CD4-positive, alpha-beta memory T cell (primary cell): ENCODE measurements around the gene RNGTT. TPM values are rescaled to one million over a fixed set of nuclear protein-coding genes. Genes with fewer than 3 reads are reported as not detected.
A peak's percentile ranks its signal among the peaks of the same experiment; 100 is the strongest.

Experiments
- CTCF ChIA-PET: fragments of 350-600 bp; sonication (Branson Sonifier 250); formaldehyde crosslinking; loops from one replicate; lab custom pipeline; 2021; ENCODE audit warnings: inconsistent platforms; ENCODE audit not compliant: partially characterized antibody; lab: Charles Lee
- POLR2A ChIA-PET: fragments of 350-600 bp; sonication (Branson Sonifier 250); formaldehyde crosslinking; loops from one replicate; lab custom pipeline; 2021; ENCODE audit not compliant: partially characterized antibody; lab: Charles Lee
- DNase-seq, 5 donors: peaks; one replicate each; pipeline versions ENCODE4 v3.0.0 to v3.0.0-alpha.2; 2020 to 2022; ENCODE audit warnings: mixed read lengths in 1 of 5
- H3K27ac ChIP-seq: one replicate; pipeline ENCODE4 v1.7.0; 2013; ENCODE audit warnings: low read depth, low read length
- H3K27me3 ChIP-seq: 2 replicates; pipeline ENCODE4 v1.7.0; 2013; ENCODE audit warnings: mild to moderate bottlenecking, low read length, moderate library complexity; ENCODE audit not compliant: insufficient read depth
- H3K36me3 ChIP-seq: 2 replicates; pipeline ENCODE4 v1.7.0; 2013; ENCODE audit warnings: mild to moderate bottlenecking, low read length, moderate library complexity; ENCODE audit not compliant: insufficient read depth
- H3K4me1 ChIP-seq: 2 replicates; pipeline ENCODE4 v1.7.0; 2013; ENCODE audit warnings: mild to moderate bottlenecking, low read length, moderate library complexity; ENCODE audit not compliant: insufficient read depth
- H3K4me3 ChIP-seq, 2 donors: one replicate each; pipeline ENCODE4 v1.7.0; 2013; ENCODE audit warnings: low read length in 2 of 2, mild to moderate bottlenecking in 1 of 2
- H3K9me3 ChIP-seq, 2 donors: one replicate each; pipeline ENCODE4 v1.7.0; 2013; ENCODE audit warnings: low read length in 2 of 2, control low read depth in 1 of 2; ENCODE audit not compliant: control insufficient read depth in 1 of 2
- H3K27ac Mint-ChIP-seq, 7 donors: one replicate each; pipeline ENCODE4 v1.8.0; 2020 to 2021; ENCODE audit warnings: mixed read lengths in 7 of 7, mild to moderate bottlenecking in 6 of 7, inconsistent platforms in 3 of 7, moderate library complexity in 3 of 7
- H3K27me3 Mint-ChIP-seq, 2 donors: one replicate each; pipeline ENCODE4 v1.8.0; 2020 to 2021; ENCODE audit warnings: mixed read lengths in 2 of 2
- H3K36me3 Mint-ChIP-seq, 2 donors: one replicate each; pipeline ENCODE4 v1.8.0; 2020 to 2021; ENCODE audit warnings: mixed read lengths in 2 of 2, inconsistent platforms in 1 of 2, mild to moderate bottlenecking in 1 of 2
- H3K4me1 Mint-ChIP-seq, 4 donors: one replicate each; pipeline ENCODE4 v1.8.0; 2020 to 2021; ENCODE audit warnings: mixed read lengths in 4 of 4, mild to moderate bottlenecking in 1 of 4
- H3K4me3 Mint-ChIP-seq, 8 donors: one replicate each; pipeline ENCODE4 v1.8.0; 2020 to 2021; ENCODE audit warnings: mixed read lengths in 8 of 8, mild to moderate bottlenecking in 7 of 8, moderate library complexity in 6 of 8, inconsistent platforms in 3 of 8
- H3K9me3 Mint-ChIP-seq, 8 donors: one replicate each; pipeline ENCODE4 v1.8.0; 2020 to 2021; ENCODE audit warnings: mixed read lengths in 8 of 8, mild to moderate bottlenecking in 5 of 8, inconsistent platforms in 3 of 8, moderate library complexity in 1 of 8
- intact Hi-C: fragments of 100-400 bp; cut with micrococcal nuclease; formaldehyde crosslinking; loops from one replicate; pipeline ENCODE4 v1.15.1; 2023
- polyA plus RNA-seq, 2 donors: library from polyadenylated mRNA; unstranded; fragments of 300-500 nt; fragmentation: Illumina TruSeq; gene quantifications; one replicate each; pipeline ENCODE4 v1.2.3, GENCODE V29; 2021
- total RNA-seq, 2 experiments: library from RNA; stranded (reverse); gene quantifications; one replicate each; pipeline ENCODE4 v1.2.3, GENCODE V29; 2021

The RNGTT gene
- total and polyA plus RNA-seq, 4 experiments from 2014 or later = 17.3 to 21.8 (median 19.1) TPM

DNA sequence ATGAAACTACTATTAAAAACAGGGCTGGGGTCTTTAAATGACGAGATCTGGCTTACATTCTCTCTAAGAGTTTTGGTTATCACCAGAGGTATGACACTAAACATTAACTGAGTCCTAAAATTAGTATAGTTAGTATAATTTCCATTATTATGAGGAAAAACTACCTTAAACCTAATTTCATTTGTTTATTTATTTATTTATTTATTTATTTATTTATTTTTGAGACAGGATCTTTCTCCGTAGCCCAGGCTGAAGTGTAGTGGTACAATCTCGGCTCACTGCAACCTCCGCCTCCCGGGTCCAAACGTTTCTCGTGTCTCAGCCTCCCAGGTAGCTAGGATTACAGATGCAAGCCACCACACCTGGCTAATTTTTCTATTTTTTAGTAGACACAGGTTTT lies 85.5 kb downstream of the RNGTT start:
- Mint-ChIP-seq H3K4me1 (peaks cover 0 to 10% (median 7%) of the 10 kb centered on the region in 4 donors), H3K27ac (no peak overlapping the region), H3K27me3 (no peaks in the 10 kb centered on the region), H3K4me3 (no peak overlapping the region), H3K9me3 (no peaks in the 10 kb centered on the region), H3K36me3 (peaks cover 6 to 8% of the 10 kb centered on the region in 2 donors)
- POLR2A ChIA-PET = no interaction called here
- peaks cover 3% of the 10 kb centered on the region for H3K4me1 ChIP-seq
- H3K36me3 ChIP-seq = no peaks in the 10 kb centered on the region
- CTCF ChIA-PET = no interaction called here
- no peaks in the 10 kb centered on the region for H3K9me3 ChIP-seq
- DNase-seq = no peak
- intact Hi-C loops = no loop called here
- H3K27me3 ChIP-seq = no peaks in the 10 kb centered on the region
- H3K4me3 ChIP-seq = no peak overlapping the region
- H3K27ac ChIP-seq = no peak overlapping the region

- DNase-seq = no peak
- Histone ChIP-seq H3K27me3 (no peaks in the 10 kb centered on the region), H3K4me1 (peaks cover 3% of the 10 kb centered on the region), H3K36me3 (no peaks in the 10 kb centered on the region), H3K4me3 (no peak overlapping the region), H3K27ac (no peak overlapping the region), H3K9me3 (no peaks in the 10 kb centered on the region)
- ChIA-PET CTCF (interaction anchor here (0.8 to 6.6 kb wide), 6 partner anchors 10 to 1041 kb away, joined by 3 to 110 read pairs (median 4); no protein-coding TSS in a partner anchor), POLR2A (interaction anchor here (0.9 kb wide), 1 partner anchor 10 kb away, joined by 3 read pairs; no protein-coding TSS in a partner anchor)
- H3K4me1 Mint-ChIP-seq = peaks cover 0 to 11% (median 4%) of the 10 kb centered on the region in 4 donors
- no peaks in the 10 kb centered on the region for H3K9me3 Mint-ChIP-seq
- H3K36me3 Mint-ChIP-seq = peaks cover 0 to 7% of the 10 kb centered on the region in 2 donors
- intact Hi-C loops = no loop called here
- H3K27ac Mint-ChIP-seq = peak overlapping the region in 5 of 7 donors; percentile 53 to 90 (median 74)
- no peaks in the 10 kb centered on the region for H3K27me3 Mint-ChIP-seq
- H3K4me3 Mint-ChIP-seq = no peak overlapping the region
Measured at GRCh38 chr6:88872962-88873361, 90.5 kb downstream of the RNGTT start.

DNA sequence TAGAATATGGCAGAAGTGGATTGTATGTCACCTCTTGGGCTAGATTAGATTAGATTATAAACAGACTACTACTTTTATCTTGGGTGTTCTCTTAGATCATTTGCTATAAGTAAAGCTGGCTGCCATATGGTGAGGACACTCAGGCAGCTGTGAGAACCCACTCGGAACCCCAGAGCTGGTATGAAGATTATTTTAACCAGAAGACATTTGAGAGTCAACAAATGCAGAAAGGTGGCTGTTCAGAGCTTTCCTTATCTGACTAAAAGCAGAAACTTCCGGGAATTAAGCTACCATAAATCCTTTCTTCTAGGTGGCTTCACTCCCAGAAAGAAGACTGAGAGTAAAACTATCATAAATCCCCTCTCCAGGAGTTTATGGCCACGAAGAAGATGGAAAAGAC lies 91.9 kb downstream of the RNGTT start:
- no peak overlapping the region for H3K27ac ChIP-seq
- Mint-ChIP-seq H3K27me3 (no peaks in the 10 kb centered on the region), H3K36me3 (peaks cover 0 to 5% of the 10 kb centered on the region in 2 donors), H3K9me3 (no peaks in the 10 kb centered on the region), H3K4me1 (peaks cover 0 to 12% (median 4%) of the 10 kb centered on the region in 4 donors), H3K4me3 (no peak overlapping the region), H3K27ac (peak overlapping the region in 1 of 7 donors; percentile 77)
- ChIA-PET CTCF (interaction anchor here (0.7 to 6.6 kb wide), 26 partner anchors 9 to 1806 kb away, joined by 3 to 110 read pairs (median 4); partner anchors contain the start of gene RNGTT), POLR2A (interaction anchor here (0.5 kb wide), 1 partner anchor 1382 kb away, joined by 5 read pairs; no protein-coding TSS in a partner anchor)
- H3K4me1 ChIP-seq = peaks cover 3% of the 10 kb centered on the region
- intact Hi-C loops = loop anchor here (2.0 kb wide), 1 partner anchor 1805 kb away; no protein-coding TSS in a partner anchor
- no peak overlapping the region for H3K4me3 ChIP-seq
- H3K36me3 ChIP-seq = no peaks in the 10 kb centered on the region
- H3K27me3 ChIP-seq = no peaks in the 10 kb centered on the region
- no peaks in the 10 kb centered on the region for H3K9me3 ChIP-seq
- DNase-seq = no peak

DNA sequence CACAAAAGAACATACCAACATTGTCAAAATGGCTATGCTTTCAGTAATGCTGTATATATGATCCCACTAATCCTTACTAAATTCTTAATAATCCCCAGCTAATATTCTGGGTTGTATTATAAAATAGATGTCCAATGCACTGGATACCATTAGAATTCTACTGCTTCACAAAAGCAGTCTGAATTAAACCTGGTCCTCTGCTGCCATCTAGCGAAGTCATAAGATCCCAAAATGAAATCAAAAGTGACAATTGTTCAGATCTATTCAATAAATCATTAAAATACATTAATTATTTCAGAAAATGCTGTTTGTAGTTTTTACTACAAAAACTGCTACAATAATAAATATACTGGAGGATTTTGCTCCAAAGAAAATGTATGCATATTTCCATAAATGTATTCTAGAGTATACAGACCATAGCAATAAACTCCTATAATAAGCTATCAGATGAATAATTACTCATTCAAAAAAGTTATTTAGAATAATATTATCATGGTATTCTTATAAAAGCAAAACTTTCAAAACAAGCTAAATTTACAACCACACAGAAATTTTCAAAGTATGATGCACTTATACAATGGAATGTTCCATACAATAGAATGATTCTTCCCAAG lies 92.6 kb downstream of the RNGTT start:
- POLR2A ChIA-PET = interaction anchor here (0.5 to 1.2 kb wide), 2 partner anchors 24 to 1381 kb away, joined by 3 to 5 read pairs; no protein-coding TSS in a partner anchor
- no peak overlapping the region for H3K27ac Mint-ChIP-seq
- Histone ChIP-seq H3K27me3 (no peaks in the 10 kb centered on the region), H3K4me3 (no peak overlapping the region), H3K9me3 (no peaks in the 10 kb centered on the region), H3K27ac (no peak overlapping the region), H3K36me3 (no peaks in the 10 kb centered on the region), H3K4me1 (peaks cover 3% of the 10 kb centered on the region)
- peaks cover 4 to 5% of the 10 kb centered on the region in 2 donors for H3K36me3 Mint-ChIP-seq
- DNase-seq = peak; percentile 45 to 52 (median 46)
- no peaks in the 10 kb centered on the region for H3K27me3 Mint-ChIP-seq
- CTCF ChIA-PET = interaction anchor here (0.7 to 6.6 kb wide), 28 partner anchors 8 to 1806 kb away, joined by 3 to 110 read pairs (median 4); partner anchors contain the start of genes CFAP206 and RNGTT
- intact Hi-C loops = loop anchor here (1.0 to 2.0 kb wide), 4 partner anchors 1039 to 1804 kb away; no protein-coding TSS in a partner anchor
- H3K4me3 Mint-ChIP-seq = no peak overlapping the region
- H3K4me1 Mint-ChIP-seq = peaks cover 6 to 16% (median 9%) of the 10 kb centered on the region in 4 donors
- H3K9me3 Mint-ChIP-seq = no peaks in the 10 kb centered on the region

- H3K36me3 ChIP-seq = no peaks in the 10 kb centered on the region
- ChIA-PET POLR2A (no interaction called here), CTCF (interaction anchor here (0.7 to 6.6 kb wide), 13 partner anchors 12 to 1803 kb away, joined by 3 to 110 read pairs (median 8); partner anchors contain the start of gene CFAP206)
- no peaks in the 10 kb centered on the region for H3K9me3 ChIP-seq
- Mint-ChIP-seq H3K36me3 (peaks cover 4 to 5% of the 10 kb centered on the region in 2 donors), H3K9me3 (no peaks in the 10 kb centered on the region), H3K27me3 (no peaks in the 10 kb centered on the region), H3K4me3 (no peak overlapping the region), H3K4me1 (peaks cover 16 to 20% (median 17%) of the 10 kb centered on the region in 4 donors), H3K27ac (no peak overlapping the region)
- H3K27me3 ChIP-seq = no peaks in the 10 kb centered on the region
- H3K4me3 ChIP-seq = no peak overlapping the region
- DNase-seq = no peak
- intact Hi-C loops = loop anchor here (1.0 to 2.0 kb wide), 4 partner anchors 1037 to 1803 kb away; no protein-coding TSS in a partner anchor
- peaks cover 15% of the 10 kb centered on the region for H3K4me1 ChIP-seq
- H3K27ac ChIP-seq = no peak overlapping the region
Measured at GRCh38 chr6:88869263-88870020, 94.0 kb downstream of the RNGTT start.

DNA sequence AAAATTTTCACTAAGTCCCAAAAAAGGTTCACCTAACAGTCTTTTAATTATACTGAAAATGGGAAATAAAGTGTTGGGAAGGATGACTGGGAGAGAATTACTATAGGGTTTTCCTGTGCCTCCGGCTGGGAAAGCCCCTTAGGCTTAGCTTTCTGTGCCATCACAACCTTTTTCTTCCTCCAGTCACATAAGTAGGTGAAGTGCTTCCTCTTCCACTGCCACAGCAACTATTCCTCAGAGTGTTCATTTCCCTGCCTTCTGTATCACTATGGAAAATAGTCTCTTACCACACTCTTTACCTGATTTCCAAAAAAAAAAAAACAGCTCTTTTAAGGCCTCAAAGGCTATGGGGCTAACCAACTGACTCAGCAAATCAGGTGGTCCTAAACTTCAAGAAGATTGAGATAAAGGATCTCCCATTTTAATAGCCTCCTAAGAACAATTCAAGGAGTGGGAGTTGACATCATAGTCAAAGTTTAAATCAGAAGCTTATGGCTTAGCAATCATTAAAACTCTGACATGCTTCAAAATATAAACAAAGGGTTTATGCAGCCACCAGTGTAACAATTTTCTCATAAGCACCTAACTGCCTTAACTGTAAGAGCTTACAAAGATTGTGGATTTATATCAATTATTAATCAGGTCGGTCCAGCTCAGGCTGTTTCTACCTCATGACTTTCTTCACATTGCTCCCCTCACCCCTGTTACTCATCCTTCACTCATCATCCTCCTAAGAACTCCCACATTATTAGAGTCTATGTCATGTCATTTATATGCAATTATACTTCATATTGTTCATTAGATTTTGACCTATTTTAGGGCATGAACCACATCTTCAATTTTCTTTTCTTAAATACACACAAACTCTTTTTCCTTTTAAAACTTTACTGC lies 95.3 kb downstream of the RNGTT start:
- Mint-ChIP-seq H3K9me3 (no peaks in the 10 kb centered on the region), H3K36me3 (peaks cover 4 to 8% of the 10 kb centered on the region in 2 donors), H3K27me3 (no peaks in the 10 kb centered on the region), H3K4me1 (peaks cover 15 to 20% (median 19%) of the 10 kb centered on the region in 4 donors), H3K4me3 (no peak overlapping the region), H3K27ac (peak overlapping the region in 1 of 7 donors; percentile 43)
- ChIA-PET CTCF (interaction anchor here (1.1 to 6.6 kb wide), 6 partner anchors 12 to 1475 kb away, joined by 4 to 110 read pairs (median 17); no protein-coding TSS in a partner anchor), POLR2A (no interaction called here)
- Histone ChIP-seq H3K36me3 (no peaks in the 10 kb centered on the region), H3K27ac (no peak overlapping the region), H3K9me3 (no peaks in the 10 kb centered on the region), H3K4me1 (peaks cover 11% of the 10 kb centered on the region), H3K27me3 (no peaks in the 10 kb centered on the region), H3K4me3 (no peak overlapping the region)
- intact Hi-C loops = no loop called here
- no peak for DNase-seq
